ENCODE data around the gene MTMR3. TPM values are rescaled to one million over a fixed set of nuclear protein-coding genes. Genes with fewer than 3 reads are reported as not detected.

Gene MTMR3
- total RNA-seq, 1 experiment from 2014 or later, result 14.5 TPM

DNA sequence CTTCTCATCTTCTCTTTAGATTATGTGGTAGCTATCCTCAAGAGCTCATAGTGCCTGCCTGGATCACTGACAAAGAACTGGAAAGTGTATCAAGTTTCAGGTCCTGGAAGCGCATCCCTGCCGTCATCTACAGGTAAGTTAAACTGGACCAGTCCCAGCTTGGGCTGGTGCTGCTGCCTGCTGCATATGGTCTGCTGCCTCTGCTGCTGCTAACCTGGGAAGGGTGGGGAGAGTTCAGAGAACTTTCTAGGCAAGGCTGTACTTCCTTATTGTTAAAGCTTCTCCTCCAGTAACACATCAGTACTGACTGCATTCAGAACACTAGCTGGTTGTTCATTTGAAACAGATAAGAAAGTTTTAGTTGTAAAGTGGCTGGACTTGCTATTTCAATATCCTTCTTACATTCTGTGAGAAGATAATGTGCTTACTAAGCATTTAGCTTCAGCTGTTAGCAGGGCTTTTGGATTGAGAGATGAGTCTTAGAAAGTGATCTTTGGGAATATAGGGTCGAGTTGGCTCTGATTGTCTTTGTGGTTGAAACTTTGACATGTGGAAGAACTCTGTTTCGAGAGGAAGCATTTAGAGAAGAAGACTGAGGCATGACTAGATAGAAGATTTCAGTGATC lies 120.0 kb downstream of the MTMR3 start:
- DNase-seq (ENCODE audit: low read depth), result no peak

DNA sequence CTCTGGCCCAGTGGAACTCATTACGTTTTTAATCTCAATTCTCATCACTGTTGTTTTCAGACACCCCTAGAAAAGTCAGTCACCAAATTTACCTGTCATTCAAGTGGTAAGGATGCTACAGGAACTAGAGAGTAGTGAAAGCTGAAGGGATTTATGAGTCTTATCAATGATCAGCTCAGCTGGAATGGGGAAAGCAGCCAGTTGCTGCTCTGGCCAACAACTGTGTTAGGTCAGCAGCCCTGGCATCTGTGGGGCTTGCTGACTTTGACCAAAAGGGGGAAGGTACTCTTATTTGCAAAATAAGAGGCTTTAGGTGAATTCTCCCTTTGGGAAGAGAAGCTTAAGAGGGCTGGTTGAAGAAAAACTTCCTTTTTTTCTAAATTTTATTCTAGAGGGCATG lies 121.1 kb downstream of the MTMR3 start:
- no peak for DNase-seq (ENCODE audit: low read depth)

DNA sequence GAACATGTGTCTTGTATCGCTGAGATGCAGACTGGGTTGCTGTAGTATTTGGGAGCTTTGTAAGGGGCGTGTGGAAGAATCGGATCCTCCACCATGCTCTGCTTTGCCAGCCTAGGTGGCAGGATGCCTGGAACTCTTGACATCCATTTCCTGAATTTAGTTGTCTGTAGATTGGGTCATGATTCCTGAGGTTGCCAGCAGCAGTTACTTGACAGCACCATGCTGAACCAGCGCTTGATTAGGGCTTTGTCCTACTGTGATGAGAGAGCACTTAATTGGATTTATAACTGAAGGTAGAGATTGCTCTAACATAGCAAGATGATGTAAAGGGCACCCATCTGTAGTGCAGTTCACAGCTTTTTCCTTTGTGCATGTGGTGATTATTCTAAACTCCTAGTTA lies 121.7 kb downstream of the MTMR3 start:
- no peak for DNase-seq (ENCODE audit: low read depth)

DNA sequence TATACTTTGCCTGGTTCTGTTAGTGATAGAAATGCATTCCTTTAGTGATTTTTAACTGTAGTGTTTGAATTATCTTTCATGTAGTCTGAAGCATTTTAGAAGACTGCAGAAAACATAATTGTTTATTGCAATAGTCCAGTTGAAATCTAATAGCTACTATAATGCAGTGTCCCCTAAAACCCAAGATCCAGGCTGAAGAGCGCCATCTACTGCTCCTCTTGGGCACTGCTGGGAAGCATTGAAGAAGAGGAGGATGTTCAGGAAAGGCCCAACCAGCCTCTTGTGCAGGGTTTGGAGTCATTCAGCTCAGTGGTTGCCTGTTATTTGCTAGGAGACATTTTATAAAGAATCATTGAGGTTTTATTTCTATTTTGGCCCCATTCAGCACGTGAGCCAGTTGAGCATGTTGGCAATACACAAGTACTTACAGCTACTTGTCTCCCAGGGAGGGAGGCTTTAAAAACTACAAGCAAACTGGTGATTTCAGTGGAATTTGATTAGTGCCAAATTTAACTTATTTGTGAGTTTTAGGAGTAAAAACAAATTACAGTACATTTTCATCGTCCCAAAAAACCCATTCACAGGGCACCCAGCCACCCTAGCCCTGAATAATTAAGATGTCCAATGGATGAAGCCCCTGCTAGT lies 122.4 kb downstream of the MTMR3 start:
- peak; percentile 74 for DNase-seq (ENCODE audit: low read depth)

DNA sequence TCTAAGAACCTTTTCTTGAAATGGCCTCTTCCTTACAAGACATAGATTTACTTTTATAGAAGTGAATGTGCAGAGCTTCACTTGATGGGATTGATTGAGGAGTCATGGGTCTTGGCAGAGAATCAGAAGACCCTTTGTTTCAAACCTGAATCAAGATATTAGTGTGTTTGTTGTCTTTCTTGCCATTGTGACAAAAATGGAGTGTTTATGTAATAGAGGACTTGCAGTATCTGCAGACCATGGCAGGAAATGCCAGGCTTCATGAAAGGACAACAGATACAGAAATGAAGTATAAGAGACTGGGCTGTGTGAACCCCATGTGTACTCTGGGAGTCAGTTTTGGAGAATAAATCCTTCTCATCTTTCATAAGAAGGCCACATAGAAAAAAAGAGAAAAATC lies 124.4 kb downstream of the MTMR3 start:
- no peak for DNase-seq (ENCODE audit: low read depth)

DNA sequence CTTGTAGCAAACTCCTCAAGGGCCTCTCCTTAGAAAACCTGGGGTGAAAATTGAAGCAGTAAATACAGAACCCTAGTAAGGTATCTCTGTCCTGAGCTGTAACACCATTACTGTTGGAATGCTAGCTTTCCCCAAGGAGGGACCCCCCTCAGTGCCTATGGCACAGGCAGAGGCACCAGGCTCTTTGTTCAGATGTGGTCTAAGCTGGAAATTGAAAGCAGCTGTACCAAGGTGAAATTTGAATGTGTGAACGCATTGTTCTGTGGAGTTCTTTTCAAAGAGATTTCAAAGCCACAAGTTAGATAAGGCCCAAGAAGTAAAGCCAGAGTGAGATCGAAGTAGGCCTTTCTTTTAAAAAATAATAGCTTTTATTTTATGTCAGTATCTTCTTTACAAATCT lies 125.4 kb downstream of the MTMR3 start:
- DNase-seq (ENCODE audit: low read depth), result no peak

DNA sequence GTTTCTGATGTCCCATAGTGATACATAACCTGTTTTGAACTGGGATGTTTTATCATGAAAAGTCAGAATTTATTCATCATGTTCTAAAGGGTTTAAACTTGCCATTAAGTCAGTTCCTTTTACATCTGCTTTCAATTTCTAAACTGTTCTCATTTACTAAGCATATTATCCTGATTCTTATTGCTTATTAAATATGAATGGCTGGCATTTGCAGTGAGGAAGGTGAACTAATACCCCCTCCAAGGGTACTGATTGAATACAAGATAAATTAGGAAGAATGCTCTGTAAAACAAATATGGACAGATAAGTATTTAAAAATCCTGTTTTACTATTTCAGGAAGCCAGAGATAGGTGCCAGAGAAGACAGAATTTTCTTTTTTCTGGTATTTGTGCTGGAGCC lies 126.5 kb downstream of the MTMR3 start:
- DNase-seq (ENCODE audit: low read depth), result no peak

DNA sequence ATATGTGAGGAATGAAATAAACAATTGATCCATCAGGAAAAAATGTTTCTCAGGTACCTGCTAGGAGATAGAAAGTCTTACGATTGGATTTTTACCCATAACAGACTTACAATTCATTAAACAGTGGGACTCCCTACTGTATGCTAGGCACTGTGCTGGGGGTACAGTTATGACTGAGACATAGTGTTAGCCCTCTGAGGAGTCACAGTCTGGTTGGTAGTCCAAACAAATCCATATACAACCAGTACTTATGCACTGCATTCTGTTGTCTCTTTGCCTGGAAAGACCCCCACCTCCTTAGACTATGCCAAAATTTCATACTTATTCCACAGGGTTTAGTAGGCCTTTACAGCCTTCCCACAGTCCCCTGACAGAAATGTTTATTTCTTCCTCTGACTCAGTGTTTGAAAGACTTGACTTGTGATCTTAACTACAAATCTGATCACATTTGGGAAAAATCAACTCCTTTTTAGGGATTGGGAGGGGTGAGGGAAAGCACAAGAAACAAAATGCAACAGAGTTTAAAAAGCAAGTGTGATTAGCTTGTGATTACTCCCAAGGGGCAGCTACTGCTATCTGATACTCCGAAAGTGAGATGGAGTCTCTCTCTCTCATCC lies 127.9 kb downstream of the MTMR3 start:
- no peak for DNase-seq (ENCODE audit: low read depth)

DNA sequence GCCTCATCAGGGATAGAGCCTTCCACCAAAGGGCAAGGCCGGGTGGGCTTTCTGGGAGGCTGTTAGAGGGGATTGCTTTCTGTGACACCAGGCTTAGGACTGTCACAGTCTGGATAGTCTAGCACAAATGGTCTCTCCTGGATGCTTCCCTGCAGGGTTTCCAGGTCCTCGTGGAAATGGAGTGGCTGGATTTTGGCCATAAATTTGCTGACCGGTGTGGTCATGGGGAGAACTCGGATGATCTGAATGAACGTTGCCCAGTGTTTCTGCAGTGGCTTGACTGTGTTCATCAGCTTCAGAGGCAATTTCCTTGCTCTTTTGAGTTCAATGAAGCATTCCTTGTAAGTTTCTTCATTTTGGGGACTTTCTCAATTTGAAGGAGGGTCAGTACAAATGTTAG lies 130.2 kb downstream of the MTMR3 start:
- no peak for DNase-seq (ENCODE audit: low read depth)

DNA sequence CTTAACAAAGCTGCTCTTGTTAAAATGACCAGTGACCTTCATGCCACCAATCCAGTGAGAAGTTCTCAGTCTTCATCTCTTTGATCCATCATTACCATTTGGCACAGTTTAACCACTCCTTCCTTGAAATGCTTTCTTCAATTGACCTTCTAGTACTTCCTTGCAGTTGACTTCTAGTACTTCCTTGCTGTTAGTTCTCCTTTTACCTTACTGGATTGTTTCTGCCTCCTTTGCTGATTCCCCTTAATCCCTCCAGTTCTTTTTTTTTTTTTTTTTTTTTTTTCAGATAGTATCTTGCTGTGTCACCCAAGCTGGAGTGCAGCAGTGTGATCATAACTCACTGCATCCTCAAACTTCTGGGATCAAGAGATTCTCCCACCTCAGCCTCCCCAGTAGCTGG lies 131.3 kb downstream of the MTMR3 start:
- DNase-seq (ENCODE audit: low read depth), result no peak

DNA sequence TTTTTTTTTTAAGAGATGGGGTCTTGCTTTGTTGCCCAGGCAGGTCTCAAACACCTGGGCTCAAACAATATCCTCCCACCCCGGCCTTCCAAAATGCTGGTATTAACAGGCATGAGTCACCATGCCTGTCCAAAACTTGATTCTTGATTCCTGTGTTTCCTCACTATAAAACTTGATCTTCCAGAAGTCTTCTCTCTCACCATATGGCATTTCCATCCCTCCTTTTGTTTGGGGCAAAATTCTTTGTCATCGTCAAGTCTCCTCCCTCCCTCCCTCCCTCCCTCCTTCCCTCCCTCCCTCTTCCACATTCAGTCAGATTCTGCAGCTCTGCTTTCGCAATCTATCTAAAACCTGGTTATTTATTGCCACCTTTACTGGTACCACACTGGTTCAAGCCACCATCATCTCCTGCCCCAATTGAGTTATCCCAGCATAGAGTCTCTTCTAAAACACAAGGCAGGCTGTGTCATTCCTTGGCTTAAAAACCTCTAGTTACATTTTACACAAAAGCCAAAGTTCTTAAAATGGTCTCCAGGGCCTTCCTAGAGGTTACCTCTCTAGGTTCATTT lies 132.3 kb downstream of the MTMR3 start:
- DNase-seq (ENCODE audit: low read depth), result peak; percentile 33

DNA sequence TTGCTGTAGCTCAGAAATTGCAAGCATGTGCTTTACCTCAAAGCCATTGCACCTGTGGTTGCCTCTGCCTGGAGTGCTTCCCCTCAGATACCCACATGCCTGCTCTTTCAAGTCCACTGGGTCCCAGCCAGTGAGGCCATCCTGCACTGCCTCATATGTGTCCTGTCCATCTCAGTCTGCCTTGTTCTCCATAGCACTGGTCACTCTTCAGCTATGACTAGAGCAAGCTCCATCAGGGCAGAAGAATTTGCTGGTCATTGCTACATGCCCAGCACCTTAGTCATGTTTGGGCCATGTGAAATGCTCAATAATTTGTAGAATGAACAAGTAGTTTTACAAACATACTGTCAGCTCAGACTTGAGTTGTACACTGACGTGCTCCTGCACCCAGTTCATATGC lies 132.9 kb downstream of the MTMR3 start:
- peak; percentile 63 for DNase-seq (ENCODE audit: low read depth)

DNA sequence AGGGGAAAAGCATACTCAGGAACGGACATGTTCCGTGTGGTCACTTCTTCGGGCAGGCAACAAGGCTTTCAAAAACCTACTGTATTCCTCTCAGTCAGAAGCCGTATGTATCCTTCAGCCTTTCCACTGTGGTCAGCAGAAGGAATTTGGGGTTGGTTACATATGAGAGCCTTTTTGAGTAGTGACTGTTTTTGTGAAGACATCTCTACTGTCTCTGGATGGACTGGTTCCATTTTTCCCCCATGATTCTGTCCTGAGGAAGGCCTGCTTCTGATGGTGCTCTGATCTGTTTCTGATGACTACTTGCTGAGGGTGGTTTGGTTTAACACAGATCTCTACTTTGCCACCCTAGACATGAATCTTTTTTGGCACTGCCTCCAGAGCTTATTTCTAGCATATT lies 133.6 kb downstream of the MTMR3 start:
- DNase-seq (ENCODE audit: low read depth), result no peak

DNA sequence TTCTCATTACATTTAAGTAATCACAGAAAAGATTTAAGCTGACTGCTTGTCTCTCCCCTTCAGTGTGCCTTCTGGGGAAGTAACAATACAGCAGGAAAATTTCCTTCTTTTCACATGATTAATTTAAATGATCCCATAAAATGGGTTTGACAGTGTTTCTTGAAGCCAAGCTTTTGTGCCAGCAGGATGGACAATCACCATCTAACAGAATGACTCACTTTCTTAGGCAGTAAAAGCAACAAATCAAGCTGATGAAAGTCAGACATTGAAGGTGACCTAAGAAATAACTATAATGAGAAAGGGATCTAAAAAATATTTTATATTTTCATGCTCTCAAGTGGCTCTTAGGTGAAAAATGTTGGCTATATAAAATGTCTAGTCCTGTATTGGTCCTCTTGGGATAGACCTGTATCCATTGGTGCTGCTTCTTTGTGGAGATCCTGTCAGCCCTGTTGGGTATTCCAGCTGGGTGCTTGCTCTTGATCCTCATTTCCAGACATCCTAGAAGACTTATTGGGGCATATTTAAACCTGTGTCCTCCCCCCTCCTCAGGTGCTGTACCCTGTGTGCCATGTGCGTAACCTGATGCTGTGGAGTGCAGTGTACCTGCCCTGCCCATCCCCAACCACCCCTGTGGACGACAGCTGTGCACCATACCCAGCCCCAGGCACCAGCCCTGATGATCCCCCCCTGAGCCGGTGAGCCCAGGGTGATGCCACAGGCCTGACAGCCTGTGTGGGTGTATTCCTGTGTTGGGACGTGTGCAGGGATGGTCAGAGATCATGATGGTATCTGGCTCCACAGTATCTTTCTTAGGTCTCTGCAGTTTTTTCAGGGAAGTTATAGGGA lies 134.6 kb downstream of the MTMR3 start:
- no peak for DNase-seq (ENCODE audit: low read depth)

DNA sequence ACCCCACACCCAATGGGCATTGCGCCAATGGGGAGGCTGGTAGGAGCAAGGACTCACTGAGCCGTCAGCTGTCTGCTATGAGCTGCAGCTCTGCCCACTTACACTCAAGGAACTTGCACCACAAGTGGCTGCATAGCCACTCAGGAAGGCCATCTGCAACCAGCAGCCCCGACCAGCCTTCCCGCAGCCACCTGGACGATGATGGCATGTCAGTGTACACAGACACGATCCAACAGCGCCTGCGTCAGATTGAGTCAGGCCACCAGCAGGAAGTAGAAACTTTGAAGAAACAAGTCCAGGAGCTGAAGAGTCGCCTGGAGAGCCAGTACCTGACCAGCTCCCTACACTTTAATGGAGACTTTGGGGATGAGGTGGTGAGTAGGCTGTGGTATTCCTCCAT lies 137.5 kb downstream of the MTMR3 start:
- no peak for DNase-seq (ENCODE audit: low read depth)

DNA sequence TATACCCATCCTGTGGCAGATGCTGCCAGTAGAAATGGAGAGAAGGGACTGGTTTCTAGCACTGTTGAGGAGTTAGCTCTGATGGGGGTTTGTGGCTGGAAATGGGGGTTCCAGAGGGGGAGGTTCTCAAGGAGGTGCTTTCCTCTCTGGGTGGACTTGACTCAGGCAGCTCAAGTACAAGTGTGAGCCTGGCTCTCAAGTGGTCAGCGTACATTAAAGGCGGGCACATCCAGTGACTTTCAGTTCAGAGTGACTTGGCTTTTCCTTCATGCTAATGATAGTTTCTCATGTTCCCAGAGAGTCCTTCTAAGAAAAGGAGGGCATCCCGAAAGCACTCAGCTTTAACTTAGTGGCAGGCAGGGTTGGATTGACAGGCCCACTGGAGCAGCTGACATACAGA lies 138.4 kb downstream of the MTMR3 start:
- no peak for DNase-seq (ENCODE audit: low read depth)

DNA sequence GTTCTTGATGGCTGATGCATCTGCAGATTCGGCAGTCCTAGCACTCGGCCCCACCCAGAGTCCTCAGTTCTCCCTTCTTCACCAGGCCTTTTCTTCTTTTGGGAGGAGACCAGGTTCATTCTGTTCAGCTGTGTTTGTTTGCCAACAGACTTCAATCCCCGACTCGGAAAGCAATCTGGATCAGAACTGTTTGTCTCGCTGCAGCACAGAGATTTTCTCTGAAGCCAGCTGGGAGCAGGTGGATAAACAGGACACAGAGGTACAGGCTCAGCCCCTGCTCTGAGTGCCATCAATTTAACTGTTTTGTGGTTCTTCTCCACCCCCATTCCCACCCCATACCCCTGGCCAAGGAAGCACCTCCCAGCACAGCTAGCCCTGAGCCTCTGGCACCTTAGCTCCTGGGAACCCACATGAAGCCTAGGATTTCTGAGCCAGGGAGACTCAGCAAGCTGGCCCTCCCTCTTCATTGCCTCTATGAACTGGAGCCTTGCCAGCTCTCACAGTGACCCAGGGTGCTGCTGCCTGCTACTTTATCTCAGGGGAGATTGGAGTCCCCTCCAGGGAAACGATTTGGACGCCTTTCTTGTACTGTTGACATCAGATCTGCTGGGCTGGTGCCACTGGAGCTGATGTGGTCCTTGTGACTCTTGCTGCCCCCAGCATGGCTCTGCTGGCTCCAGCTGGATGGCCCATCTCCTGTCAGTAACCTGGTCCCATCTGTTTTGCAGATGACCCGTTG lies 139.1 kb downstream of the MTMR3 start:
- DNase-seq (ENCODE audit: low read depth), result no peak

DNA sequence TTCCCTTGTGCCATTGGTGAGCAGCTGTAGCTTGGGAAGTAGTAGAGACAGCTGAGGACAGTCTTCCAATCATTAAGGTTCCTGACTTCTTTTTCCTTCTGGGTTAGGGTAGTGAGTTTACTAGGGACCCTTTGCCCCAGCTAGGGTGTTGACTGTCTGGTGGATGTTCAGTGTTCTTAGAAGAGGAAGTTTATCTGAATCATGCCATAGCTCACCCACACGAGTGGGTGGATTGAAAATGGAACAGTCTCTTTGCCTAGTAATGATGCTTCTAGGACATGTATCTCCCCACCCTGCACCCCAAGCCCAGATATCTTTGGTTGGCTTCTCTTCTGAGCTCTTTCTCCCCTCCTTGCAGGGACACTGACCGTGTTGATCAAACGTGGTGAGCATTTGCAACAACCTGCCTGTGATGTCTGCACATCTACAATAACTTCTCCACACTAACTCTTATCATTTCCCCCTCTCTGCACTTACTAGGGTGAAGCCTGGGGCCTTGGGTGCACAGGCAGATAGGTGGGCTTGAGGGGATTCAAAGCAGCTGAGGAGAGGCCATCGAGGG lies 140.2 kb downstream of the MTMR3 start:
- DNase-seq (ENCODE audit: low read depth), result no peak

DNA sequence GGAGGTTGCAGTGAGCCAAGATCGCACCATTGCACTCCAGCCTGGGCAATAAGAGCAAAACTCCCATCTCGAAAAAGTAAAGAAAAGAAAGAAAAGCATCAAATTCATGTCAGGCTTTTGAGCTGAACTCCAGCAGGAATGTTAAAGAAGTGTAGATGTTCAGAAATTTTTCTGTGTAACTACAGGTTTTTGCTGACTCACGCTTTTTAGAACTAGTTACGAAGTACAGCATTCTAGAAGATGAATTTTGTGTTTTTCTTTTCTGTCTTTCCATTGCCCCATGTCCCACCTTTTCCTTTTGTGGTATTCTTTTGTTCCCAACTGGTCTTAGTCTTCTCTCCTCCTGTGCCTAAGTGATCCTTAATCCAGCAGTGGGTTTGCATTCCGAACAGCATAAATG lies 141.3 kb downstream of the MTMR3 start:
- no peak for DNase-seq (ENCODE audit: low read depth)

DNA sequence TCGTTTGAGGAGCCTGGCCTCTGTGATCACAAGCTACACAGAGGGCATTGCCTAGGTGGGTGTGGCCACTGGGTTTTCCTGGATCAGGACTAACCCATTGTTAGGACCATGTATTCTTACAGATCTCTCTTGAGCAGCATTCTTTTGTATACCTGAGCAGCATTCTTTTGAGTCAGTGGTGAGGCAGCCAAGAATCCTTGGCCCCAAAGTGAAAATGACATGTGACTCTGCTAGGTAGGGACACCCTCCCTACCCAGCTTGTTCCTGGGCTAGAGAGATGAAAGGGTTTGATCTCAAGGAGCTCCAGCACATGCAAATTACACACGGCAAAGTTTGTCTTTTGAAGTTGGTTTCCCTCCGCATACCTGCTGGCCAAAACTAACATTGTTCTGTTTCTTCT lies 142.2 kb downstream of the MTMR3 start:
- DNase-seq (ENCODE audit: low read depth), result no peak

DNA sequence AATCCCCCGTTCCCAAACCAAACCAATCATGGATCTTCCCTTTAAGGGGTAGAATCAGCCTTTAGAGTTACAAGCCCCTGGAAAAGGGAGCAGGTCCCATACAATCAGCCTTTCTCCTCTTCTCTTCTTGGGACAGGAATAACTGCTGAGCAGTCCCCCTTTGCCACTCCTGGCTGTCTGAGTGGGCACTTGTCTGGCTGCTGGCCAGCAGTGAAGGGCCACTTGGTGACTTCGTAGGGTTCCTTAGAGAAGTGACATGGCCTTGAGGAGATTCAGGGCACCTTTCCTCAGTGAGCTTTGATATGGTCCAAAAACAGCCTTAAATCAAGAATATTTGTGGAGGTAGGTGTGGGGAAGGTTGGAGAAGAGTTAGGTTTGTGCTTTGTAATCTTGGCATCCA lies 143.8 kb downstream of the MTMR3 start:
- DNase-seq (ENCODE audit: low read depth), result no peak

Measured in LHCN-M2 (cell line).